ENCODE measurements around the gene UCMA.

The UCMA gene

GRCh38 chr10:13190816-13191215 is 43.4 kb downstream of the UCMA start:
- no peak for TF ChIP-seq FOXM1 (IDR thresholded peaks at IDR 0.05; ENCODE audit: borderline replicate concordance, low read depth)
- no peak for TF ChIP-seq CREB1 (IDR thresholded peaks at IDR 0.05; ENCODE audit: low read depth)
- TF ChIP-seq EP300 (IDR thresholded peaks at IDR 0.05; ENCODE audit: borderline replicate concordance), result no peak

- TF ChIP-seq EP300 (IDR thresholded peaks at IDR 0.05; ENCODE audit: borderline replicate concordance) (no peak), RAD21 (IDR thresholded peaks at IDR 0.05; ENCODE audit: low read depth) (no peak), ZBTB7A (IDR thresholded peaks at IDR 0.05; ENCODE audit: low read depth) (no peak), CREB1 (IDR thresholded peaks at IDR 0.05; ENCODE audit: low read depth) (no peak), NFIC (IDR thresholded peaks at IDR 0.05) (no peak), YY1 (IDR thresholded peaks at IDR 0.05; ENCODE audit: low read depth) (no peak)
Measured at GRCh38 chr10:13189961-13190360, 44.2 kb downstream of the UCMA start.

DNA sequence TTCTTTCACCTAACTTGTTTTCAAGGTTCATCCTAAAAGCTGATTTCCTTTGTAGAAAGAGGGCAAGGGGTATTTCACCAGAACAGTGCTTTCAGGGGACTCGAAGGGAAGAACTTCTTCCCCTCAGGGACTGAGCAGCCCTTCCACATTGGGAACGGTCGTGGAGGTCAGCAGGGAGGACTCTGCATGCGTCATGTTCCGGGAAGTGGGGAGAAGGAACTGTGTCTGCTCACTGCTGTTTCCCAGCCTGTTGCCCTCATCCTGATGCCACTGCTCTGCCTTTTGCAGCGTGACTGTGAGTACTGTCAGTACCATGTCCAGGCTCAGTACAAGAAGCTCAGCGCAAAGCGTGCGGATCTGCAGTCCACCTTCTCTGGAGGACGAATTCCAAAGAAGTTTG is 45.6 kb downstream of the UCMA start:
- TF ChIP-seq CEBPB (IDR thresholded peaks at IDR 0.05) (no peak), EGR1 (IDR thresholded peaks at IDR 0.05) (no peak), YY1 (IDR thresholded peaks at IDR 0.05; ENCODE audit: low read depth) (no peak), TEAD4 (IDR thresholded peaks at IDR 0.05) (no peak)

DNA sequence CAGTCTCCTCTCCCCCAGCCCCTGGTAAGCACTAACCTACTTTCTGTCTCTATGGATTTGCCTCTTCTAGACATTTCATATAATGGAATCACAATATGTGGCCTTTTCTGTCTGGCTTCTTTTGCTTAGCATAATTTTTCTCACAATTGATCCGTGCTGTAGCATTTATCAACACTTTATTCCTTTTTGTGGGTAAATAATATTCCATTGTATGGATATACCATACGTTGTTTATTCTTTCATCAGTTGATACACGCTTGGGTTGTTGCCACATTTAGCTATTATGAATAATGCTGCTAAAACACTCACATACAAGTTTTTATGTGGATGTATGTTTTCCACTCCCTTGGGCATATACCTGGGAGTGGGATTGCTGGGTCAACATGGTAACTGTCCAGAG is 47.0 kb downstream of the UCMA start:
- TF ChIP-seq REST (IDR thresholded peaks at IDR 0.05; ENCODE audit: low read depth), result no peak
- TF ChIP-seq, protein P1, sequence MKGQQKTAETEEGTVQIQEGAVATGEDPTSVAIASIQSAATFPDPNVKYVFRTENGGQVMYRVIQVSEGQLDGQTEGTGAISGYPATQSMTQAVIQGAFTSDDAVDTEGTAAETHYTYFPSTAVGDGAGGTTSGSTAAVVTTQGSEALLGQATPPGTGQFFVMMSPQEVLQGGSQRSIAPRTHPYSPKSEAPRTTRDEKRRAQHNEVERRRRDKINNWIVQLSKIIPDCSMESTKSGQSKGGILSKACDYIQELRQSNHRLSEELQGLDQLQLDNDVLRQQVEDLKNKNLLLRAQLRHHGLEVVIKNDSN (IDR thresholded peaks at IDR 0.05), result no peak
- TF ChIP-seq TCF12 (IDR thresholded peaks at IDR 0.05; ENCODE audit: low read depth), result no peak
- no peak for TF ChIP-seq YY1 (IDR thresholded peaks at IDR 0.05; ENCODE audit: low read depth)
- TF ChIP-seq NFIC (IDR thresholded peaks at IDR 0.05), result no peak
- no peak for TF ChIP-seq EGR1 (IDR thresholded peaks at IDR 0.05)
- no peak for TF ChIP-seq CREB1 (IDR thresholded peaks at IDR 0.05; ENCODE audit: low read depth)
- TF ChIP-seq MAX (IDR thresholded peaks at IDR 0.05), result no peak
- TF ChIP-seq EP300 (IDR thresholded peaks at IDR 0.05; ENCODE audit: borderline replicate concordance), result no peak
- TF ChIP-seq TAF1 (IDR thresholded peaks at IDR 0.05; ENCODE audit: low read depth), result no peak
- no peak for TF ChIP-seq RAD21 (IDR thresholded peaks at IDR 0.05; ENCODE audit: low read depth)
- TF ChIP-seq ZBTB7A (IDR thresholded peaks at IDR 0.05; ENCODE audit: low read depth), result no peak
- no peak for TF ChIP-seq CEBPB (IDR thresholded peaks at IDR 0.05)
- TF ChIP-seq FOXM1 (IDR thresholded peaks at IDR 0.05; ENCODE audit: borderline replicate concordance, low read depth), result no peak

DNA sequence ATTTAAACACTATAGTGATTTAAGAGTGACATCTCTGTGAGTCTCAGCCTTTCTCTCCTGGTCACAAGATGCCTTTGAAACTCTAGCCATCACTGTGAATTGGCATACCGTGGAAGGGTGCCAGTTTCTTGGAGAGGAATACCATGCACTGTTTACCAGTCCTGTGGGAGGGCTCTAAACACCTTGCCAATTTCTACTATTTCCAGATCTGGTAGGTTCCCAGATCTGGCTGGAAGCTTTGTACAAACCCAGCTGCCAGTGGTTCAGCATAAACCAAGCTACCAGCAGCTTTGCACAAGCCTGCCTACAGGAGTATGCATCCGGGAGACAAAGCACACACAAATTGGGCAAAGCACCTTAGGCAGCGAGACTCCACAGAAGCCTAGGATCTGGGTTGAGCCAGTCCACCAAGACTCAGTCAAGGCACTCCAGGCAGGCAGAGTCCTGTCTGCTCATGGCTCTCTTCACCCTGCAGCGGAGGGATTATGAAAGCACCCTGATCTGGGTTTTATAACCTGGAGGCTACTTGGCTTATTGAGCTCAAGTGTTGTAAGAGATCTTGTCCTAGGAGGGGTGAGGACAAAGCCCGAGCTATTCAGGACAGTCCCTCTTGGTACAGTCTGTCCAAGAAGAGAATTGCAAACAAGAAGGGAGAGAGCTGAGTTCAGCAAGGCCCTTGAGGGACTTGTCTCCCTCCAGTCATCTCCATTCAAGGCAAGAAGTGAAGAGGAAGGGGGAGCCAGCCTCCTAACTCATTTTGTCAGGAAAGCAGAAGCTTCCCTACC is 49.3 kb downstream of the UCMA start:
- TF ChIP-seq, protein P1 (IDR thresholded peaks at IDR 0.05), result no peak
- no peak for TF ChIP-seq RAD21 (IDR thresholded peaks at IDR 0.05; ENCODE audit: low read depth)
- TF ChIP-seq REST (IDR thresholded peaks at IDR 0.05; ENCODE audit: low read depth), result no peak
- TF ChIP-seq MAX (IDR thresholded peaks at IDR 0.05), result no peak
- TF ChIP-seq NFIC (IDR thresholded peaks at IDR 0.05), result no peak
- TF ChIP-seq TEAD4 (IDR thresholded peaks at IDR 0.05), result no peak
- TF ChIP-seq TAF1 (IDR thresholded peaks at IDR 0.05; ENCODE audit: low read depth), result no peak
- no peak for TF ChIP-seq CREB1 (IDR thresholded peaks at IDR 0.05; ENCODE audit: low read depth)
- TF ChIP-seq EP300 (IDR thresholded peaks at IDR 0.05; ENCODE audit: borderline replicate concordance), result no peak
- no peak for TF ChIP-seq EGR1 (IDR thresholded peaks at IDR 0.05)
- no peak for TF ChIP-seq TCF12 (IDR thresholded peaks at IDR 0.05; ENCODE audit: low read depth)

- TF ChIP-seq RAD21 (IDR thresholded peaks at IDR 0.05; ENCODE audit: low read depth) (no peak), YY1 (IDR thresholded peaks at IDR 0.05; ENCODE audit: low read depth) (no peak), MAX (IDR thresholded peaks at IDR 0.05) (no peak), FOXM1 (IDR thresholded peaks at IDR 0.05; ENCODE audit: borderline replicate concordance, low read depth) (no peak), CEBPB (IDR thresholded peaks at IDR 0.05) (no peak), EGR1 (IDR thresholded peaks at IDR 0.05) (no peak), TEAD4 (IDR thresholded peaks at IDR 0.05) (no peak)
- TF ChIP-seq, protein P1 (IDR thresholded peaks at IDR 0.05), result no peak
Measured at GRCh38 chr10:13184276-13184675, 49.9 kb downstream of the UCMA start.
